ENCODE data around the gene SLC49A4.

DNA sequence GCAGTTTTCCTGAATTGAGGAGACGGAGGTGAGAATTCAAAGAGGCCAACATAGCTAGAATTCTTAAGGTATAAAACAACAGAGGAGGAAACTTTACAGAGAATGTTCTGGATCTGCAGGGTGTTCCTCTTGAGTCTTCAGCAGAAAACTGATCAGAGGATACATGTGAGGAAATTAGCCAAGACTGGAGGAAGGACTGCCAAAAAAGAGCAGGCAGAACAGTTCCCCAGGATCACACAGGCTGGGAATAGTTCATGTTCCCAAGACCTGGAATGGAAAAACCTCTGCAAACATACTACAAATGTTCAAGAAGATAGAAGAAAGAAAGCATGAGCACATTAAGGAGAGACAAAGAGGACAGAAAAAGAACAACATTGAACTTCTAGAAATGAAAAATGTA, 7.5 kb downstream of the SLC49A4 start:
- TF ChIP-seq, protein P1, sequence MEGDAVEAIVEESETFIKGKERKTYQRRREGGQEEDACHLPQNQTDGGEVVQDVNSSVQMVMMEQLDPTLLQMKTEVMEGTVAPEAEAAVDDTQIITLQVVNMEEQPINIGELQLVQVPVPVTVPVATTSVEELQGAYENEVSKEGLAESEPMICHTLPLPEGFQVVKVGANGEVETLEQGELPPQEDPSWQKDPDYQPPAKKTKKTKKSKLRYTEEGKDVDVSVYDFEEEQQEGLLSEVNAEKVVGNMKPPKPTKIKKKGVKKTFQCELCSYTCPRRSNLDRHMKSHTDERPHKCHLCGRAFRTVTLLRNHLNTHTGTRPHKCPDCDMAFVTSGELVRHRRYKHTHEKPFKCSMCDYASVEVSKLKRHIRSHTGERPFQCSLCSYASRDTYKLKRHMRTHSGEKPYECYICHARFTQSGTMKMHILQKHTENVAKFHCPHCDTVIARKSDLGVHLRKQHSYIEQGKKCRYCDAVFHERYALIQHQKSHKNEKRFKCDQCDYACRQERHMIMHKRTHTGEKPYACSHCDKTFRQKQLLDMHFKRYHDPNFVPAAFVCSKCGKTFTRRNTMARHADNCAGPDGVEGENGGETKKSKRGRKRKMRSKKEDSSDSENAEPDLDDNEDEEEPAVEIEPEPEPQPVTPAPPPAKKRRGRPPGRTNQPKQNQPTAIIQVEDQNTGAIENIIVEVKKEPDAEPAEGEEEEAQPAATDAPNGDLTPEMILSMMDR (conservative IDR thresholded peaks at IDR 0.05; ENCODE audit: low read depth, low read length) = no peak
- TF ChIP-seq EZH2 (IDR thresholded peaks at IDR 0.05; ENCODE audit: borderline replicate concordance, low read depth, low read length, poor library complexity, severe bottlenecking) = no peak
